Measurements from ENCODE around the gene PAPPA.

DNA sequence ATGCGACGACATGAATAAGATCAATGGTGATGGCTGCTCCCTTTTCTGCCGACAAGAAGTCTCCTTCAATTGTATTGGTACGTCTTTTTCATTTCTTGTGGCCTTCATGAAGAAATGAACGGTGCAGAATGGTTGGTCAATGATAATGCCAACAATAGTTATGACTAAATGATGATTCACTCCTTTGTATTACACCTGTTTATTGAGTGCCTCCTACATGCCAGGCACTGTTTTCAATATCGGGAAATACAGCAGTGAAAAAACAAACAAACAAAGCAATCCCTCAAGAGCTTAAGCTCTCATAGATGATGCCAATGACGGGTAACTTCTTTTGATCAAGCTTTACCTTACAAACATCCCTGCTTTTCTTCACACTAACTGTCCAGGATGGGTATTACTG is 117.7 kb downstream of the PAPPA start:
- TF ChIP-seq, protein P1, sequence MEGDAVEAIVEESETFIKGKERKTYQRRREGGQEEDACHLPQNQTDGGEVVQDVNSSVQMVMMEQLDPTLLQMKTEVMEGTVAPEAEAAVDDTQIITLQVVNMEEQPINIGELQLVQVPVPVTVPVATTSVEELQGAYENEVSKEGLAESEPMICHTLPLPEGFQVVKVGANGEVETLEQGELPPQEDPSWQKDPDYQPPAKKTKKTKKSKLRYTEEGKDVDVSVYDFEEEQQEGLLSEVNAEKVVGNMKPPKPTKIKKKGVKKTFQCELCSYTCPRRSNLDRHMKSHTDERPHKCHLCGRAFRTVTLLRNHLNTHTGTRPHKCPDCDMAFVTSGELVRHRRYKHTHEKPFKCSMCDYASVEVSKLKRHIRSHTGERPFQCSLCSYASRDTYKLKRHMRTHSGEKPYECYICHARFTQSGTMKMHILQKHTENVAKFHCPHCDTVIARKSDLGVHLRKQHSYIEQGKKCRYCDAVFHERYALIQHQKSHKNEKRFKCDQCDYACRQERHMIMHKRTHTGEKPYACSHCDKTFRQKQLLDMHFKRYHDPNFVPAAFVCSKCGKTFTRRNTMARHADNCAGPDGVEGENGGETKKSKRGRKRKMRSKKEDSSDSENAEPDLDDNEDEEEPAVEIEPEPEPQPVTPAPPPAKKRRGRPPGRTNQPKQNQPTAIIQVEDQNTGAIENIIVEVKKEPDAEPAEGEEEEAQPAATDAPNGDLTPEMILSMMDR (IDR thresholded peaks at IDR 0.05; ENCODE audit: low read depth, low read length), result no peak
- no peak for TF ChIP-seq EZH2phosphoT487 (IDR thresholded peaks at IDR 0.05; ENCODE audit: low read depth)
